SJCRH30 (cell line): ENCODE results near the gene KRTAP21-1. TPM values are rescaled to one million over a fixed set of nuclear protein-coding genes. Genes with fewer than 3 reads are reported as not detected.
A peak's percentile ranks its signal among the peaks of the same experiment; 100 is the strongest.

Experiments
- DNase-seq, 2 experiments: peaks; one replicate each; pipeline ENCODE4 v3.0.0-alpha.2; 2015 to 2020
- H3K27ac ChIP-seq: fragments of 250-450 bp; sonication (Bioruptor Pico); 2 replicates; pipeline ENCODE4 v1.5.1; 2020; ENCODE audit warnings: mild to moderate bottlenecking, moderate library complexity
- H3K27me3 ChIP-seq: fragments of 250-450 bp; sonication (Bioruptor Pico); 2 replicates; pipeline ENCODE4 v1.5.1; 2020; ENCODE audit warnings: mild to moderate bottlenecking, moderate library complexity
- H3K36me3 ChIP-seq: fragments of 250-450 bp; sonication (Bioruptor Pico); 2 replicates; pipeline ENCODE4 v1.5.1; 2020; ENCODE audit warnings: mild to moderate bottlenecking, moderate library complexity
- H3K4me1 ChIP-seq: fragments of 250-450 bp; sonication (Bioruptor Pico); 2 replicates; pipeline ENCODE4 v1.5.1; 2020; ENCODE audit warnings: mild to moderate bottlenecking, moderate library complexity
- H3K4me3 ChIP-seq: fragments of 250-450 bp; sonication (Bioruptor Pico); 2 replicates; pipeline ENCODE4 v1.5.1; 2020; ENCODE audit warnings: mild to moderate bottlenecking, moderate library complexity
- H3K9me3 ChIP-seq: fragments of 250-450 bp; sonication (Bioruptor Pico); replicated peaks from 2 replicates; pipeline ENCODE4 v1.5.1; 2020; ENCODE audit warnings: mild to moderate bottlenecking, moderate library complexity
- total RNA-seq: library from RNA; depleted of rRNA; stranded (reverse); fragments of >200 nt; shearing (Covaris generic); gene quantifications from 2 replicates; pipeline ENCODE4 v1.2.3, GENCODE V29; 2014; rRNA removed

KRTAP21-1 gene
- total RNA-seq, 1 experiment from 2014 or later = not detected

DNA sequence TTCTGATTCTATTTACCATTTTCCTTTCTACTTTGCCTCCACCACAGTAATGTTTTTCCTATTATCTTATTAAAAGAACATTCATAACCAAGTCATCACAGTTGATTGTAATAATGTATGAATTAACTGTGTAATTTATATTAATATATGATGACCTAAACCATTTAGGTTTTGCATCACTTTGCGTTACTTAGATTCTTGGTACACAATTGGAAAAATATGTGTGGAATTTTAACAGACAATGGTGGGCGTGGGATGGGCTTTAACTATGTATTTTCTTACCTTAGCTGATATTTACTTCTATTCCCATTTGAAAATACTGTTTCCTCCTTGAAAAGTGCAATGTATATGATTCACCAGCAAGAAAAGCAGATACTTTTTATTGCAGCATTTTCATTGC, 40.3 kb downstream of the KRTAP21-1 start:
- H3K27me3 ChIP-seq = no peaks in the 10 kb centered on the region
- DNase-seq = no peak
- H3K4me3 ChIP-seq = no peak overlapping the region
- H3K36me3 ChIP-seq = no peaks in the 10 kb centered on the region
- peaks cover 18% of the 10 kb centered on the region for H3K4me1 ChIP-seq
- no peaks in the 10 kb centered on the region for H3K9me3 ChIP-seq
- H3K27ac ChIP-seq = peak overlapping the region; percentile 30; the same call in 1 of the 2 replicates

DNA sequence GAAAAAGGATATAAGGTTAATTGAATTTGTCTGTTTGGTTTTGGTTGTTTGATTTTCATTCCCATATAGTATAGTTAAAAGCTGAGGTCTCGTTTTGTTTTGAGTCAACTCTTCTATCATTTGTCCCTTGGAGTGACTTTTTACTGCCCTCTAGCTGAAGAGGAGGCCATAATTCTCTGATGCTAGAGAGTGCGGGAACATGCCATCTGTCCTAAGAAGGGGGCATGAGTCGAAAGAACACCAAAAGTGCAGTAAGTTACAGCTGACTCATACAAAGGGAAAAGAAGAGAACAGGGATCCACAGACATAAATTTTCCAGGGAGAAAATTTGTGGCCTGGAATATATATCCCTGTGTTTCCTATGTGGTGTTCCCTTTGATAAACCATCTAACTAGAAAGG, 40.8 kb downstream of the KRTAP21-1 start:
- Histone ChIP-seq H3K9me3 (no peaks in the 10 kb centered on the region), H3K27ac (peak overlapping the region; percentile 30; the same call in 1 of the 2 replicates), H3K4me1 (peaks cover 18% of the 10 kb centered on the region), H3K4me3 (no peak overlapping the region), H3K36me3 (no peaks in the 10 kb centered on the region), H3K27me3 (no peaks in the 10 kb centered on the region)
- peak; percentile 3 to 32 for DNase-seq

DNA sequence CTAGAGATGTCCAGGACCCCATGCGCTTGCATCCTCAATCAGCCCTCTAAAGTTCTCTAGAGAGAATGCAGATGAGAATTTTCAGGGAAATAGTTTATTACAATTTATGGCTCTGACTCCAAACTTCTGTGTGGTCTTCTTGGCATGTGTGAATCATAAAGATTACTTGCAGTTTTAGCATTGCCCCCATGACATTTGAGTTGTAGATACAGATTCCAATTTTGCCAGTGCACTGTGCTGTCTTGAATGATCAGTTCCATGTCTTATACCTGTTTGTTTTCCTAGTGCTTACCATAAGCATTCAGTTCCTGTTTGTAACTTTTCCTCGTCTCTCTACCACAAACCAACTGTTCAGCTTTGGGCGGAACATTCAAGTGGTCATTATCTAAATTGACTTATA, 41.5 kb downstream of the KRTAP21-1 start:
- Histone ChIP-seq H3K4me3 (no peak overlapping the region), H3K9me3 (no peaks in the 10 kb centered on the region), H3K36me3 (no peaks in the 10 kb centered on the region), H3K27ac (peak overlapping the region; percentile 30; the same call in 1 of the 2 replicates), H3K4me1 (peaks cover 15% of the 10 kb centered on the region), H3K27me3 (no peaks in the 10 kb centered on the region)
- peak; percentile 29 to 61 for DNase-seq

DNA sequence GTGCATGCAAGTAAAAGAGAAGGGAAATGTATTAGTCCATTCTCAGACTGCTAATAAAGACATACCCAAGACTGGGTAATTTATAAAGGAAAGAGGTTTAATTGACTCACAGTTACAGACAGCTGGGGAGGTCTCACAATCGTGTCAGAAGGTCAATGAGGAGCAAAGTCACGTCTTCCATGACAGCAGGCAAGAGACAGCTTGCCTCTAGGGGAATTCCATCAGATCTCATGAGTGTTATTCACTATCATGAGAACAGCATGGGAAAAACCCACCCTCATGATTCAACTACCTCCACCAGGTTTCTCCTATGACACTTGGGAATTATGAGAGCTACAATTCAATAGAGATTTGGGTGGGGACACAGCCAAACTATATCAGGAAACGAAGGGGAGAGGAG, 44.7 kb downstream of the KRTAP21-1 start:
- peaks cover 15% of the 10 kb centered on the region for H3K4me1 ChIP-seq
- DNase-seq = no peak
- H3K27ac ChIP-seq = no peak overlapping the region
- no peaks in the 10 kb centered on the region for H3K36me3 ChIP-seq
- no peaks in the 10 kb centered on the region for H3K27me3 ChIP-seq
- H3K4me3 ChIP-seq = no peak overlapping the region
- no peaks in the 10 kb centered on the region for H3K9me3 ChIP-seq

DNA sequence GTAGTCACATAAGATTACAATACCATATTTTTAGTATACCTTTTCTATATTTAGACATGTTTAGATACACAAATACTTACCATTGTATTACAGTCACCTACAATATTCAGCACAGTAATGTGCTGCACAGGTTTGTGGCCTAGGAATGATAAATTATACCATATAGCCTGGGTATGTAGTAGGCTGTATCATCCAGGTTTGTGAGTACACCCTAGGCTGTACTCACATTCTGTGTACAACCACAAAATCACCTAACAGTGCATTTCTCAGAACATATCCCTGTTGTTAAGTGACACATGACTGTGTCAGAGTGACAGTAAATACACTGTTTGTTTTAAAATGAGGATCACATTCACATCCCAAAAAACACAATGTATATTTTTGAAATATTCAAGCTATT, 47.8 kb downstream of the KRTAP21-1 start:
- Histone ChIP-seq H3K9me3 (no peaks in the 10 kb centered on the region), H3K27ac (no peak overlapping the region), H3K4me3 (no peak overlapping the region), H3K36me3 (no peaks in the 10 kb centered on the region), H3K4me1 (no peaks in the 10 kb centered on the region), H3K27me3 (no peaks in the 10 kb centered on the region)
- no peak for DNase-seq

Other genes starting within 250 kb of the KRTAP21-1 start
- not detected in 2 replicates for gene KRTAP19-6, start 213.6 kb downstream of the KRTAP21-1 start, total RNA-seq
- gene KRTAP19-7, start 194.1 kb downstream of the KRTAP21-1 start, total RNA-seq = not detected in 2 replicates
- not detected in 2 replicates for gene KRTAP22-2, start 165.0 kb downstream of the KRTAP21-1 start, total RNA-seq
- not detected in 2 replicates for gene KRTAP6-3, start 163.0 kb downstream of the KRTAP21-1 start, total RNA-seq
- not detected in 2 replicates for gene KRTAP6-2, start 156.5 kb downstream of the KRTAP21-1 start, total RNA-seq
- gene KRTAP22-1, start 154.3 kb downstream of the KRTAP21-1 start, total RNA-seq = not detected in 2 replicates
- gene KRTAP6-1, start 141.5 kb downstream of the KRTAP21-1 start, total RNA-seq = not detected in 2 replicates
- gene KRTAP20-1, start 139.0 kb downstream of the KRTAP21-1 start, total RNA-seq = not detected in 2 replicates
- not detected in 2 replicates for gene KRTAP20-4, start 134.8 kb downstream of the KRTAP21-1 start, total RNA-seq
- not detected in 2 replicates for gene KRTAP20-2, start 120.2 kb downstream of the KRTAP21-1 start, total RNA-seq
- not detected in 2 replicates for gene KRTAP20-3, start 112.6 kb downstream of the KRTAP21-1 start, total RNA-seq
- not detected in 2 replicates for gene KRTAP21-3, start 36.7 kb downstream of the KRTAP21-1 start, total RNA-seq
- gene KRTAP21-2, start 8.2 kb downstream of the KRTAP21-1 start, total RNA-seq = not detected in 2 replicates
- not detected in 2 replicates for gene KRTAP8-1, start 57.8 kb upstream of the KRTAP21-1 start, total RNA-seq
- not detected in 2 replicates for gene KRTAP7-1, start 74.3 kb upstream of the KRTAP21-1 start, total RNA-seq
- gene KRTAP11-1, start 126.2 kb upstream of the KRTAP21-1 start, total RNA-seq = not detected in 2 replicates